DMS 273 (cell line): ENCODE measurements around the gene GPR179.

Experiments used
- DNase-seq: peaks from one replicate; lab custom pipeline; 2025; ENCODE audit not compliant: unreplicated experiment; lab: John Stamatoyannopoulos, UW

Gene GPR179

DNA sequence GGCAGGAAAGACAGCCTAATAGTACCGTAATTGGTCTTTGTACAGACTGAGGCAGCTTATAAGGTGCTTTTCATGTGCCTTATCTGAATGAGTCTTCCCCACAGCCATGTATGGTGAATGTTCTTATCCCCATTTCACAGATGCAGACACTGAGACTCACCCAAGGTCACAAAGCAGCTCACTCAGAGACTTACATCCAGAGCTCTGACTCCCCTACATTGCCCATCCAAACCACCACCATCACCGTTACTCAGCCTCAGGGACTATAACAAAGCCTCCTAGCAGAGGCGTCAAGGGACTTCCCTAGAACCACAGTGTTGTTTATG lies 627 bp upstream of the GPR179 start:
- no peak for DNase-seq

DNA sequence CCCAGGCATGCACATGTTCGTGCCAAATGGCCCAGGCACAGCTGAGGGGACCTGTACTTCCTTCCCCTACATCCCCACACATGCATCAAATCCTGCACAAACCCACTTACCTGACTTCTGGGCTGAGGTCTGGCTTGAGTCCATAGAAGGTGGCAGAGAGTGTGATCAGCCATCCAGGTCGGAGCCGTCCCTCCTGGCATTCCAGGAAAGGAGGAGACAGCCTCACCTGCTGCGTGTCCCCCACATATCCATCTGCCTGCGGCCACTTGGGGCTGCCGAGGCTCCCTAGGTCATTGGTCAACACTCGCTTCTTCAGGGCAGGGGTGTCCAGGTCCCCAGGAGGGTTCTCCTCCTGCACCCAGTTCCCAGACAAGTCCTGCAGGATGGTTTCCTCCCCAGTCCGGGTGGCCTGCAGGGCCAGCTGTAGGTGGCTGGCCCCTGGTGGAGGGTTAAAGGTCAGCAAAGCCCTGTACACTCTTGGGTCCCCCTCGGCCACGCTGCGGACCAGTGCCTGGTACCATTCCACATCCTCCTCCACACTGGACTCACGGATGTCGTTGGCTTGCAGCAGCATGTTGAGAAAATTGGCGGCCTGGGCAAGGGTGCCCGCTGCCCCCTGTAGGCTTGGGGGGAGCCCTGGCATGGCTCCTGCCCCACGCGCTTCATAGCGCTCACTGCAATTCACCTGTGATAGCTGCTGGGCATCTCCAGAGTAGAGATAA lies 709 bp downstream of the GPR179 start:
- no peak for DNase-seq

DNA sequence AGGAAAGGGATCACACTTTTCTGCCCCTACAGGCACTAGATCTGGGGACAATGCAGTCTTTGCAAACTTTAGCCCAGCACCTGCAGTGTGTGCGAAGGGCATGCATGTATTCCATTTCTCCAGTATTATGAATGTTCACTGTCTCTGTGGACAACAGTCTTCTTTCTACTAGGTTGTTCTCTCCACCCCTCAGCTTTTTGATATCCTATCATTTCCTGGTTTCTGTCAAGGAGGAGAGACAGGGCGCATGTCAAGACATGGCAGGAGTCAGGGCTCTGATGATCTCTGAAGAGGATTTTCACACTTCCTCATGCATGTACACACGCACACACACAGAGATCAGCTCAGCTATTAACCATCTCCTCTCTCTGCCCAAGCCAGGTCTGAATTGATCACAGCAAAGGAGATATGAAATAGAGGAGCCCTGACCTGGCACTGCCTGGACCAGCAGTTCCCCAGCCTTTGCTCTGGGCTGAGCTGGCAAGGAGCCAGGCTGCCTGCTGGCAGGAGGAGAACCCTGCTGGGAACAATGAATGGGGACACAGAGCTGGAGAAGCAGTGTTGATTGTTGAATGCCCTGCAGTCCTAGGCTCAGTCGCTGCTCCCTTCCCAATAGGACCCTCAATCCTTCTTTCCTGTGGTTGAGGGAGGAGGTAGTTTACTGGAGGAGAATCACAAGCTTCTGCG lies 2.6 kb downstream of the GPR179 start:
- DNase-seq = peak; percentile 75

DNA sequence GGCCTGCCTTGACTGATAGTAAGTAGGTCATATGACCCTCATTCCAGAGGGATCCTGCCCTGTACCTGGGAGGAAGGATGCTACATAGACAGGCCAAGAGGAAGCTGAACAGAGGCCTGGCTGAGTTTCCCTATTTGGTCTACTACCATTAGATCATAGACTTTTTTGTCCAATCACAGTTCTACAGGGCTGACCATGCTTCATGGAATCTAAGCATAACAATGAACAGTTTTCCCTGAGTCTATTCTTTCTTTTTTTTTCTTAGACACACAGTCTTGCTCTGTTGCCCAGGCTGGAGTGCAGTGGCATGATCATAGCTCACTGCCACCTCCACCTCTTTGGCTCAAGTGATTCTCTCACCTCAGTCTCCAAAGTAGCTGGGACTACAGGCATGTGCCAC lies 3.9 kb downstream of the GPR179 start:
- DNase-seq = no peak

DNA sequence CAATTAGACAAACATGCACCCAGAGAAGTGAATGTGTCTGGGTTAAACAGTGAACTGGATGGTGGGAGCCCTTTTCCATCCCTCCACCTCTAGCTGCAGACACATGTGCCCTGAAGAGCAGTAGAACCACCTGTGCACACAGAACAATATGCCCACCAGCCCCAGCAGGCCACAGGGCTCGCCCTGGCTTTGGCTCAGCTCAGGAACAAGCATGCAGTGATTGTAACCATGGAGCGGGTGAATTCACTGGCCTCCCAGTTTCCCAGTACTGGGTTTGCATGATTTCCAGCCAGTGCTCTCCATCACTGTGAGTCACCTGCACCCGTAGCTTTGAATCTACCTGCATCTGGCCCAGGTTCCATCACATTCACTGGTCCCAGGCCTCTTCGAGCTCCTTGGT lies 5.2 kb downstream of the GPR179 start:
- DNase-seq = no peak

DNA sequence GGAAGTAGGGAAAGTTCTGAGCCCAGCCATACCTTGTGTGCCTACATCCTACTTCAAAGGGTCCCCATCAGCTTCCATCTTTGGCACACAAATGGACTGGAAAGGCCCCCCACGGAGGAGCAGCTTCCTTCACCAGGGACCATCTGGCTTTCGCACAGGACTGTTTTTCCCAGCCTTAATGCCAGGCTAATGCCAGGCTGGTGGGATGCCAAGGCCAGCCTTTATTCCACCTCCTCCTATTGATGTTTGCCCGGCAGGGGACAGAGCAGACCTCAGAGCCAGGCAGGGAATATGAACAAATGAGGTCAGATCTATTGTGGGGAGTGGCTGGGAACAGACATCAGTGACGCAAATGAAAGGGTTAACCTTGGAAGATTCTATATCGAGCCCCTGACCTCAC lies 5.7 kb downstream of the GPR179 start:
- DNase-seq = peak; percentile 80

DNA sequence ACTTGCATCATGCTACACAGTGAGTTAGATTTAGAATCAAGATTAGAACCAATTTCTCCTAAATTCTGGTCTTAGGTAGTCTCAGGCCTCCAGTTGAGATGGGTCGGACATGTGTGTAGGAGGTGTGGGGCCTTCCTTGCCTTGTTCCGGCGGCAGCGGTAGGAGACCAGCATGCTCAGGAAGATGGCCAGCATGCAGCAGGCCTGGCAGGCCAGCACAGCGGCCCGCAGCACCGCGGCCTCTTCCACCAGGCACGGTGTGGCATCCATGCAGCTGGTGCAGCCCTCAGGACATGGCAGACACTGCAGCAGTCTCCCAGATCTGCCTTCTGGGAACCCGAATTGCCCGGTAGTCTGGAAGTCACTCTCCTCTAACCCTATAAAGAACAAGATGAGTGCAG lies 6.9 kb downstream of the GPR179 start:
- DNase-seq = no peak

DNA sequence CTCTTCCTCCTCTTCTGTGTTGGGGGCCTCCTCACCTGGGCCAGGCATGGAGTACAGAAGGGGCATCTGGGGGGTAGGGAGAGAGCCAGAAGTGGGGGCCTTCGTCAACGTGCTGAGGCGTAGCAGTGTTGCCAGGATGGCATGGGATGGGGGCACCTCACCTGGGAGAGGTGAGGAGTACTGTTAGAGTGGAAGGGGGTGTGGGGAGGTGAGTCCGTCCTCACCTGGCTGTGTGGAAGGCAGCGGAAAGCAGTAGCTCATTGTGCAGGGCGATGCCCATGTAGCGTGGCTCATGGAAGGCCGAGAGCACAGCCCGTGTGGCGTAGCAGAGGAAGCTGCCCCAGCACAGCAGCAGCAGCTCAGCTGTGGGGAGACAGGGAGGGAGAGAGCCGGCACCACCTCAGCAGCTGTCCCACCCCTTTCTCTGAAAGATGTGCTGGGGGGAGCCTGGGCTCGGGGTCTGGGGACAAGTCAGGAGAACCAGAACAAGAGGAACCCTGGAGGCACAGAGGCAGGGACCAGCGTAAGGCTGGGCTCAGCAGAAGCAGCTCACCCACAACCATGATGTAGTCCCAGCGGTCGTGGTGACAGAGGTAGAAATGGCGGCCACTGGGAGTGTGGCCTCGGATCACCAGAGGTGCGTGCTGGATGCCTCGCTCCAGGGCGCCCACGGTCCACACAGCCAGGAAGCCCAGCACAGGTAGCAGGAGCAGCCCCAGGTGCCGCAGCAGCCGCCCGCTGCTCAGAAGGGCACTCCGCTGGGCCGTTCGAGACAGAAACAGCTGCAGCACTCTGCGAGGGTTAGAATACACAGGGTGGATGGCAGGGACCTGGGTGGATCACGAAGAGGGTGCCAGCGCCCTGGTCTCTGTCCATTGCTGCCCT lies 9.0 kb downstream of the GPR179 start:
- DNase-seq = no peak

DNA sequence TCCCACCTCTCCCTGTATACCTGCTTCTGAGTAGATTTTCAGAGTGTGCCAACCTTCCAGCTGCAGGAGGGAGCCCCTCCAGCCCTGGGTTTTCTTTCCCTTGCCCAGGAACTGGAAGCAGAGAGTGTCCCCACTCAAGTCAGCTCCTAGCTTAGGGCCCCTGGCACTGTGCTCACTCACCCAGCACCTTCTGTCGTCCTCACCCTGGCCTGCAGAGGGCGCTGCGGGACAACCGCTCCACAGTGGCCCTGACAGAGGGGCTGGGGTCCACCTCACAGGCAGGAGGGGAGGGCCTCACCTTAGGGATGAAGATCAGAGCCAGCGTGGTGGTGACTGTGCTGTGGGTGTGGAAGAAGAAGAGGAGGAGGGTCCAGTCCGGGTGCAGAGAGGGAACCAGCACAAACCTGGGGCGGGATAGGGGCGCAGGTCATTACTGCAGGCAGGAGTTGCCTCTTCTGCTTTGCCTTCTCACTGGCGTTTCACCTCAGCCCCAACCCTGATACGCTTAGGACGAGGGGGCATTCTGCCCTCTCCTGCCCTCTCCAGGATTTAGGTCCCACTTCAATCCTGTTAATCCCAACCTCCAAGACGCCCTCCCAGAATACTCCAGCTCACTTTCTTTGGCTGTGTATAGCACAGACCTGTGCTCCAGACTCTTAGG lies 10.0 kb downstream of the GPR179 start:
- DNase-seq = peak; percentile 74

DNA sequence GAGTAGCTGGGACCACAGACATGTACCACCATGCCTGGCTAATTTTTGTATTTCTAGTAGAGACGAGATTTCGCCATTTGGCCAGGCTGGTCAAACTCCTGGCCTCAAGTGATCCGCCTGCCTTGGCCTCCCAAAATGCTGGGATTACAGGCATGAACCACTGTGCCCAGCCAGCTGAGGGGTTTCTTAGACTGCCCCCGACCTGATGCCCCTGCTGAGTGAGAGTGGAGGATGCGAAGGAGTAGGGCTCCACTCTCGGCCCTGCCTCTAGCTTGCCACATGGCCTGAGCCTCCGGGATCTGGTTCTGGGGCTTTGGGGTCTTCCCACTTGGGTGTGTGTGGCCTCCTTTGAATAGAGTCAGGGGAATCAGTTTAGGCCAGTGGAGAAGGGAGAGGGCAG lies 11.0 kb downstream of the GPR179 start:
- no peak for DNase-seq

DNA sequence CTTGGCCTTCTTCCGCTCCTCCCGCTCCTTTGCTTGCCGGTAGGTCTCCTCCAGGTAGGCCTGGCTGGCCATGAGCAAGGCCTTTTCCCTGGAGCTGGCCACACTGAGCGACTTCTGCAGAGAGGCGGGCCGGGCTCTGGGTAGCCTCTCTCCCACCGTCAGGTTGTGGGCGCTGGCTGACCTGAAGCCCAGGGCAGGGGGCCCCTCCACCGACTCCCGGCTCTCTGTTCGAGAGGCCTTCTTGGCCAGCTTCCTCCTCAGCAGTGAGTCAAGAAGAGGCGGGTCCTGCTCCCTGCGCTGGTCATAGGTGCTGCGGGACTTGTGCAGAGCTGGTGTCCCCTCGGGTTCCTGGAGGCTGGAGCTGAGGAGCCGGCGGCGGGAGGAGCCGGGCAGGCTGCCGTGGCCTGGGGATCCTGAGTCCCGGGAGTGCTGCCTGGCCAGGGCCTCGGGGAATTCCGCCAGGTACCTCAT lies 12.8 kb downstream of the GPR179 start:
- DNase-seq = no peak

DNA sequence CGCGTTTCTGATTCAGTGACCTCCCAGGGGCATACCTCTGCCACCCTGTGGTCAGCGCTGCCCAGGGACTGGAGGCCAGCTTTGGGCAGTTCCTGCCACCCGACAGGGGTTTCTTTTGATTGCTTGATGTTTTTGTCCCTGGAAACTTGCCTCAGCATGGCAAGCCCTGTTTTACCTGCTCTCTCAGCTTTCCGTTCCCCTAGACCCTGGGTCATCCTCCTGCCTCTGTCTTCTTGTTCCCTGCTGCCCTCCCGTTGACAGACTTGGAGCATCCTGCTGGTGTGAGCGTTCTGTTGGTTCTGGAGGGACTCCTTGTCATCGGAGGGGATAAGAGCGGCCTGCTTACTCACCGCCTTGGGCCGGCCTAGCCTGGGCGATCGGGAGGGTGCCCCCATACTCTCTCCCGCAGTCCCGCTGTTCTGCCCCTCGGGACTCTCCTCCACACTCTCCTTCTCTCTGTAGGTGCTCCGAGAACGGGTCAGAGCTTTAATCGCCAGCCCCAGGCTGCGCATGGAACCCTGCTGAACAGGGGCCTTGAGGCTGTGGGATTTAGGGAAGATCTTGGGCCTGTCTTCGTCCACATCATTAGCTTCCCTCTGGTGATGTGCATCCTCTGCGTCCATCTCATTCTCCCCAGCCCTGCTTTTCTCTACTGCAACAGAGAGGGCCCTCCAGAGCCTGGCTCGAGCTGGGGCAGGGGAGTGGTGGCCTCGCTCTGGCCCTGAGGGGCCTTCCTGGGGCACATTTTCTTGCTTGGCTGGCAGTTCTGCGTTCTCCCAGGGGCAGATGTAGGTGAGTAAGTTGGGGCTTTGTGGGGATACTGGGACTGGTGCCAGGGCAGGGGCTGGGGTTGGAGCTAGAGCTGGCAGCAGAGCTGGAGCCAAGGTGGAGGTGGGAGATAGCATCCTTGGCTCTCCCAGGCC lies 13.7 kb downstream of the GPR179 start:
- DNase-seq = no peak

DNA sequence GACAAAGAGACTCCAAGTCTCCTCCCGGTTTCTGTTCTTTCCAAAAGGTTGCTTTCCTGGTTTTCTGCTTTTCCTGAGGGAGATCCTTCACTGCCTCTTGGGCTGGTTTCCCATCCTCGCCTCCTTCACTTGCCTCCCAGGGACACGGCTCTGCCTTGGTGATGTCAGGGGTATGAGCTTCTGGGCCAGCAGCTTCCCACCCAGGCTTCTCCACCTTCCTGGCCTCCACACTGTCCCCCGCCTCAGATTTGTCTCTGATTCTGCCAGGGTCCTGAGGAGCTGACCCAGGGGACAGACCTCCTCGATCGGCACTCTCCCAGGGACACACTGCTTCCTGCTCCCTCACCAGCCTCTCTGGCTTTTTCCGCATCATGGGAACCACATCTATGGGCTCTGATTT lies 14.5 kb downstream of the GPR179 start:
- DNase-seq = no peak

DNA sequence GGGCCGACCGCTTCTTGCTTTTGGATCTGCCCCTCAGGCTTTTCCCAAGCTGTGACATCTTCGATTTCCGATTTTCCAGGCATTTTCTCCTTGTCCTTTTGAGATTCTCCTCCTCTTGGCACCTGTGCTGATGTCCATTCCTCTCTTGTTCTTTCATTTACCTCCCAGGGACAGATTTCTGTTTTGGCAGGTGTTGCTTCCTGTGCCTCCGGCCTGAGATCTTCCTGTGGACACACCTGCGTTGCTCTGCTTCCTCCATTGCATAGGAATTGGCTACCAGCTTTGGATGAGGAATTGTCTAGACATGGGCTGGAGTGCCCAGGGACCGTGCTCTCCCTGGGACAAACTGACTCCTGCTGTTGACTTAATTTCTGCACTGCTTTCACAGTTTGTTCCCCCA lies 15.1 kb downstream of the GPR179 start:
- DNase-seq = no peak

DNA sequence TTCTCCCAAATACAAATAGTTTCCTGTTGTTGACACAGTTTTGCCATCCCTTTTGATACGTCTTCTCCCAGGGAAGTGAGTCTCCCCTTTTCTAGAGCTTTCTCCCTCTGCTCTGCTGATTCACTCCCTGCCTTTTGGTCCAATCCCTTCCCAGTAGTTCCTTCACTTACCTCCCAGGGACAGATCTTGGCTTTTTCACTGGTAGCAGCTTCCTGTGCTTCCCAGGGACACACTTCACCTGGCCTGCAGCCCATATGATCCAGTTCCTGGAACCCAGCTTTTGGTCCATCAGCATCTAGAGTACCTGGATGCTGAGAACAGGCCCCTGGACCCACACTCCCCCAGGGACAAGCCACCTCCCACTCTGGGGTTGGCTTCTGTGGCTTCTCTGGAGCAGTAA lies 15.8 kb downstream of the GPR179 start:
- DNase-seq = no peak

DNA sequence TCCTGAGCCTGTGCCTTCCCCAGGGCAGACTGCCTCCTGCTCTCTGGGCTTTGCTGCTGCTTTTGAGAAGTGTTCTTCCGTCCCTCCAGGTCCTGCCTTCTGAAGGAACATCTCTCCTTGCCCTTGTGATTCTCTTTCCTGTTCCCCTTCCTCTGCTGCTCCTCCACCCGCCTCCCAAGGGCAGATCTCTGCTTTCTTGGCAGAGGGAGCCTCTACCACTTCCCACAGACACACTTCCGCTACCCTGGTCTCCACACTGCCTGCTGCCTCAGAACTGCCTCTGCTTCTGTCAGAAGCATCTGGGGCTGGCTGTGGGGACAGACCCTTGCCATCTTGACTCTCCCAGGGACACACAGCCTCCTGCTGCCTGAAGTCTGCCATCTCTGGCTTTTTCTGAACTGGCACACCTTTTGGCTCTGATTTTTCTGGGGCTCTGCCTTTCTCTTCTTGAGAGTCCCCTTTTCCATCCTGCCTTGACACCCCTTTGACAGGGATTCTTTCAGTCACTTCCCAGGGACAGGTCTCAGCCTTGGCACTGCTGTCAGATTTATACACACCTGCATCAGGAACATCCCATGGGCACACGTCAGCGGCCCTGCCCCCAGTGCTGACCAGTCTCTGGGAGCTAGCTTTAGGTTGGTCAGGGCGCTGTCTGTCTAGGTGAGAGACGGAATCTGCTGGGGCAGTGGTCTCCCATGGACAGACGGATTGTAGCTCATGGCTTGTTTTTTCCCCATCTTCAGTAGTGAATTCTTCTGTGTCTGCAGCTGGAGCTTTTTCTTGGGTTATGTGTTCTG lies 16.6 kb downstream of the GPR179 start:
- no peak for DNase-seq

DNA sequence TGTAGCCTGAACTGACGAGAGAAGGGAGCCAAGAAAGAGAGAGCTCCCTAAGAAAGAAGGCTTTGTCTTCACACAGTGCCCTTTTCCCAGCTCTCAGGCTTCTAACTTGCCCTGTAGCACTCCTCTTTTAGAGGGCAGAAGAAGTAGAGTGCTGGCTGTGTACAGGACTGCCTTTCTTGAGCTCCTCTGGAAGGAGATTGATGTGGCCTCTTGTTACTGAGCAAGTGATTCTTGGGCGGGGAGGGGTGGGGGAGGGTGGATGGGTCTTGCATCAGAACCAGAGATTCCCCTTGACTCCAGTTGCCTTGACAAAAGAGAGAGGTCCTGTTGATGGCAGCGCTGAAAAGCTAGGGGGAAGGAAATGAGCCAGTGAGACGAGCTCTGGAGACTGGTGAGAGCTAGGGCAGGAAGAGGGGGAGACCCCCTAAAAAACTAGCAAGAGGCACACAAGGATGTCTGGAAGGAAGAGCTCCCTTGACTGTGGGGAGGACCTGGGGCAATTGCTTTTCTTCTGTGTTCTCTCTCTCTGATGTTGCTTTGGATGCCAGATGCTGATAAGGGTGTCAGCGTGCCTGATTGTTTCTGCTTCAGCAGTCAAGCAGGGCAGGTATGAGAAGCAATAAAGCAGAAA lies 18.4 kb downstream of the GPR179 start:
- peak; percentile 40 for DNase-seq

DNA sequence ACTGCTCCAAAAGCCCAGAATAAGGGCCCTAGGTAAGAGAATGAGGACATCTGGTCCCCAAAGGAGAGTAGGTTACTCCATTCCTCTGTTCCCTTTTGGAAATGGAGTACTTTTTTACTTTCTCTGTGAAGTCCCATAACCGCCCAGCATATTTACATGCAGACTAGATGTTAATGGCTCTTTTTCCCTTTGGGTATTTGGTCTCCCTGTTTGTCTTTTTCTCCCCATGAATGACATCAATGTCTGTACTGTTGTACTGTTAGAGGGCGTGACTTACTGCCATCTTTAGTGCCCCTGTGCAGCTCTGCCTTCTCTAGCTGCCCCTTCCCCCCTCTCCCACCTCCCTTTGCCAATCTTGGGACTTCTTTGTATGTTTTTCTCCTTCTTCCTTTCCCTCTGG lies 19.0 kb downstream of the GPR179 start:
- DNase-seq = no peak

DNA sequence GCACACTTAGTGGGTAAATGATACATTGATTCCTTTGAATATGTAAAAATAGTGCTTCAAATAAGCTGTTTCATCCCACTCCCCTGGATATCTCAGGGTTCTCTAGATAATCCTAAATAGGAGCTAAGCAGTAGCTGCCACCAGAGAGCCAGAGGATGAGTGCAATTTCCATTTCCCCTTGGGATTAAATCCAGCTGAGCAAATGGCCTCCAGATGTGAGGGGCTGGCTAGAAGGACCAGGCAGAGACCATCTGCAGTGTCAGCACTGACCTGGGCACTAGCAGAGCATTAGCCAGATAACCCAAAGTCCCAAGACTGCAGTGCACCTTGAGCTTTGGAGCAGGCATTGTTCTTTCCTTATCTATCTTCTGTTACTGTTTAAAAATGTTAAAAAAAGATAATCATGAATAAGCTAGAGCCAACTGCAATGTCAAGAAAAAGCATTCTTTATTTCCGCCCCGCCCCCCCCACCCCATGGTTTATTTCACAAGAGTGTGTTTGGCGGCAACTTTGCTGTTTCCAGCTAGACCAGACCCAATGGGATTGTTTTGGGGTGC lies 19.5 kb downstream of the GPR179 start:
- DNase-seq = no peak
